ENCODE results near the gene PRORP. TPM values are rescaled to one million over a fixed set of nuclear protein-coding genes. Genes with fewer than 3 reads are reported as not detected.

The PRORP gene
- total and polyA plus RNA-seq, 2 of the 13 experiments (the other 11 are each of a cell fraction or from before 2014, with no cell fraction given), result 48.9 to 88.7 TPM

DNA sequence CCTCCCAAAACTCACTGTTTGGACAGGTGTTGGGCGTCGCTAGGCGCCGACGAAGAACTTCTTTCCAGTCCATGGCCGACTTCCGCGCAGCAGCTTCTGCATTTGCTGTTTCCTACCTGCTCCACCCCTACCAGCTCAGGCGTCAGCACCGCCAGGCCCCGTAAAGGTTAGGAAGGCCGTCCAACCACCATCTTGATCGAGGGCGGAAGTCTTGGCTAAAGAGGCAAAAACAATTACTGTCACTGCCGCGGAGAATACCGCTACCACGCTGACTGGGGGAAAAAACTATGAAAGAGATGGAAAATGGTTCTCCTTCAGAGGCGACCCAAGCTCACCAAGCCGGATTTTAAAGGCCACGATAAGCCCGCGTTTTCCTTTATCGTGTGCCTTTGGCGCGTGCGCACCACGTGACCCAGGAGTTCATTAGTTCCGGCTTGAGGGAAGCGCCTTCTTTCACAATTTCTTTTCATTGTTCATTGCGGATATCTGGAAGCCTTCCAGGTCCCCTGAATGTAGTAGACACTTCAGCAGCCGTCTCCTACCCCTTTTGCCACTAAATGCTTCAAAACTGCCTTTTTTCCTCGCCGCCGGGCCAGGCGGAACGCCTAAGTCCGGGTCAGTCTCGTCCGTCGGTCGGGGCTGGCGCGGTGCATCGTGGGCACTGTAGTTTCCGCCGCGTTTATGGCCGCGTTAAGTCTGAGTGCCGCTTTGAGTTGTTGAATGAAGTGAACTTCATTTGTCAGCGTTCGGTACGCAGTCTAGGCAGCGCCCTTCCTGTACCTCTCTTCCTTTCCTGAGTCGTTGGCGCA, at the start of gene PRORP, which contains the start of gene PPP2R3C (continued):
- TF ChIP-seq, protein P1, sequence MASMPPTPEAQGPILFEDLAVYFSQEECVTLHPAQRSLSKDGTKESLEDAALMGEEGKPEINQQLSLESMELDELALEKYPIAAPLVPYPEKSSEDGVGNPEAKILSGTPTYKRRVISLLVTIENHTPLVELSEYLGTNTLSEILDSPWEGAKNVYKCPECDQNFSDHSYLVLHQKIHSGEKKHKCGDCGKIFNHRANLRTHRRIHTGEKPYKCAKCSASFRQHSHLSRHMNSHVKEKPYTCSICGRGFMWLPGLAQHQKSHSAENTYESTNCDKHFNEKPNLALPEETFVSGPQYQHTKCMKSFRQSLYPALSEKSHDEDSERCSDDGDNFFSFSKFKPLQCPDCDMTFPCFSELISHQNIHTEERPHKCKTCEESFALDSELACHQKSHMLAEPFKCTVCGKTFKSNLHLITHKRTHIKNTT (CRISPR knock-in tag; IDR thresholded peaks at IDR 0.05), result no peak; the same call in 1 of the 2 replicates
- TF ChIP-seq, protein P2, sequence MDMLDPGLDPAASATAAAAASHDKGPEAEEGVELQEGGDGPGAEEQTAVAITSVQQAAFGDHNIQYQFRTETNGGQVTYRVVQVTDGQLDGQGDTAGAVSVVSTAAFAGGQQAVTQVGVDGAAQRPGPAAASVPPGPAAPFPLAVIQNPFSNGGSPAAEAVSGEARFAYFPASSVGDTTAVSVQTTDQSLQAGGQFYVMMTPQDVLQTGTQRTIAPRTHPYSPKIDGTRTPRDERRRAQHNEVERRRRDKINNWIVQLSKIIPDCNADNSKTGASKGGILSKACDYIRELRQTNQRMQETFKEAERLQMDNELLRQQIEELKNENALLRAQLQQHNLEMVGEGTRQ (IDR thresholded peaks at IDR 0.05; ENCODE audit: low read depth, low read length), result peak; percentile 98
- TF ChIP-seq, protein P2 (CRISPR knock-in tag; IDR thresholded peaks at IDR 0.05; ENCODE audit: borderline replicate concordance), result peak; percentile 100
- TF ChIP-seq TAF15 (IDR thresholded peaks at IDR 0.05; ENCODE audit: low read depth, low read length, poor library complexity, severe bottlenecking), result no peak
- peak; percentile 99 for TF ChIP-seq ZNF790 (CRISPR knock-in tag; IDR thresholded peaks at IDR 0.05; ENCODE audit: borderline replicate concordance)
- peak; percentile 78 for TF ChIP-seq ZNF644 (CRISPR knock-in tag; IDR thresholded peaks at IDR 0.05; ENCODE audit: low read depth)
- TF ChIP-seq ZMYM4 (CRISPR knock-in tag; IDR thresholded peaks at IDR 0.05), result peak; percentile 89
- TF ChIP-seq CAMTA2 (CRISPR knock-in tag; IDR thresholded peaks at IDR 0.05; ENCODE audit: borderline replicate concordance), result peak; percentile 98
- peak; percentile 100 for TF ChIP-seq ZNF224 (CRISPR knock-in tag; IDR thresholded peaks at IDR 0.05)
- peak; percentile 100 for TF ChIP-seq ASH2L (IDR thresholded peaks at IDR 0.05; ENCODE audit: insufficient read length, low read depth, low read length)
- TF ChIP-seq ZNF569 (CRISPR knock-in tag; IDR thresholded peaks at IDR 0.05; ENCODE audit: borderline replicate concordance), result peak; percentile 94; the same call in 1 of the 2 replicates
- no peak for TF ChIP-seq SMARCC2 (IDR thresholded peaks at IDR 0.05)
- TF ChIP-seq ATAD3A (CRISPR knock-in tag; IDR thresholded peaks at IDR 0.05), result 0 out of 2 replicates have a peak, but pooled peaks have one; percentile 79
- peak; percentile 92; the same call in 1 of the 2 replicates for TF ChIP-seq ZFYVE20 (CRISPR knock-in tag; IDR thresholded peaks at IDR 0.05; ENCODE audit: borderline replicate concordance, low read depth)
- peak; percentile 98 for TF ChIP-seq ZNF589 (CRISPR knock-in tag; conservative IDR thresholded peaks at IDR 0.05)
- no peak for TF ChIP-seq ZNF432 (CRISPR knock-in tag; IDR thresholded peaks at IDR 0.05; ENCODE audit: borderline replicate concordance)
- TF ChIP-seq, protein P3, sequence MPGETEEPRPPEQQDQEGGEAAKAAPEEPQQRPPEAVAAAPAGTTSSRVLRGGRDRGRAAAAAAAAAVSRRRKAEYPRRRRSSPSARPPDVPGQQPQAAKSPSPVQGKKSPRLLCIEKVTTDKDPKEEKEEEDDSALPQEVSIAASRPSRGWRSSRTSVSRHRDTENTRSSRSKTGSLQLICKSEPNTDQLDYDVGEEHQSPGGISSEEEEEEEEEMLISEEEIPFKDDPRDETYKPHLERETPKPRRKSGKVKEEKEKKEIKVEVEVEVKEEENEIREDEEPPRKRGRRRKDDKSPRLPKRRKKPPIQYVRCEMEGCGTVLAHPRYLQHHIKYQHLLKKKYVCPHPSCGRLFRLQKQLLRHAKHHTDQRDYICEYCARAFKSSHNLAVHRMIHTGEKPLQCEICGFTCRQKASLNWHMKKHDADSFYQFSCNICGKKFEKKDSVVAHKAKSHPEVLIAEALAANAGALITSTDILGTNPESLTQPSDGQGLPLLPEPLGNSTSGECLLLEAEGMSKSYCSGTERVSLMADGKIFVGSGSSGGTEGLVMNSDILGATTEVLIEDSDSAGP (CRISPR knock-in tag; IDR thresholded peaks at IDR 0.05; ENCODE audit: borderline replicate concordance), result peak; percentile 98
- no peak for TF ChIP-seq RBM22 (optimal IDR thresholded peaks at IDR 0.05; ENCODE audit: low read length)
- peak; percentile 8 for TF ChIP-seq PCBP2 (optimal IDR thresholded peaks at IDR 0.05; ENCODE audit: low read depth, low read length, poor library complexity, severe bottlenecking)
- TF ChIP-seq ELF3 (CRISPR knock-in tag; IDR thresholded peaks at IDR 0.05), result peak; percentile 81
- peak; percentile 29; the same call in 1 of the 2 replicates for TF ChIP-seq MLLT10 (CRISPR knock-in tag; IDR thresholded peaks at IDR 0.05)
- TF ChIP-seq ZSCAN20 (CRISPR knock-in tag; IDR thresholded peaks at IDR 0.05; ENCODE audit: borderline replicate concordance), result peak; percentile 97
- peak; percentile 91 for TF ChIP-seq MXD4 (CRISPR knock-in tag; IDR thresholded peaks at IDR 0.05)
- TF ChIP-seq ZMAT3 (CRISPR knock-in tag; conservative IDR thresholded peaks at IDR 0.05), result peak; percentile 96
- TF ChIP-seq ZKSCAN5 (CRISPR knock-in tag; IDR thresholded peaks at IDR 0.05), result peak; percentile 77; the same call in 1 of the 2 replicates
- TF ChIP-seq DMAP1 (CRISPR knock-in tag; IDR thresholded peaks at IDR 0.05), result peak; percentile 99

All from HepG2 (cell line).